Activated CD8-positive, alpha-beta memory T cell treated with anti-CD3 and anti-CD28 coated beads for 36 hours (primary cell): ENCODE results near the gene ZDHHC14. TPM values are rescaled to one million over a fixed set of nuclear protein-coding genes. Genes with fewer than 3 reads are reported as not detected.
"Not testable (repeated sequence)": the region's sequence is repeated elsewhere in the genome, so short reads cannot be mapped to it uniquely, and the experiment has no call there.

ENCODE experiments used
- CTCF ChIA-PET: fragments of 350-600 bp; sonication (Branson Sonifier 250); formaldehyde crosslinking; loops from one replicate; lab custom pipeline; 2021; ENCODE audit warnings: antibody characterized with exemption; lab: Charles Lee
- POLR2A ChIA-PET: fragments of 350-600 bp; sonication (Branson Sonifier 250); formaldehyde crosslinking; loops from one replicate; lab custom pipeline; 2021; ENCODE audit warnings: antibody characterized with exemption; lab: Charles Lee
- total RNA-seq, 2 experiments: library from RNA; stranded (reverse); gene quantifications; one replicate each; pipeline ENCODE4 v1.2.3, GENCODE V29; 2021

ZDHHC14 gene
- total RNA-seq, 2 experiments from 2014 or later = 6.5 to 7.2 TPM

DNA sequence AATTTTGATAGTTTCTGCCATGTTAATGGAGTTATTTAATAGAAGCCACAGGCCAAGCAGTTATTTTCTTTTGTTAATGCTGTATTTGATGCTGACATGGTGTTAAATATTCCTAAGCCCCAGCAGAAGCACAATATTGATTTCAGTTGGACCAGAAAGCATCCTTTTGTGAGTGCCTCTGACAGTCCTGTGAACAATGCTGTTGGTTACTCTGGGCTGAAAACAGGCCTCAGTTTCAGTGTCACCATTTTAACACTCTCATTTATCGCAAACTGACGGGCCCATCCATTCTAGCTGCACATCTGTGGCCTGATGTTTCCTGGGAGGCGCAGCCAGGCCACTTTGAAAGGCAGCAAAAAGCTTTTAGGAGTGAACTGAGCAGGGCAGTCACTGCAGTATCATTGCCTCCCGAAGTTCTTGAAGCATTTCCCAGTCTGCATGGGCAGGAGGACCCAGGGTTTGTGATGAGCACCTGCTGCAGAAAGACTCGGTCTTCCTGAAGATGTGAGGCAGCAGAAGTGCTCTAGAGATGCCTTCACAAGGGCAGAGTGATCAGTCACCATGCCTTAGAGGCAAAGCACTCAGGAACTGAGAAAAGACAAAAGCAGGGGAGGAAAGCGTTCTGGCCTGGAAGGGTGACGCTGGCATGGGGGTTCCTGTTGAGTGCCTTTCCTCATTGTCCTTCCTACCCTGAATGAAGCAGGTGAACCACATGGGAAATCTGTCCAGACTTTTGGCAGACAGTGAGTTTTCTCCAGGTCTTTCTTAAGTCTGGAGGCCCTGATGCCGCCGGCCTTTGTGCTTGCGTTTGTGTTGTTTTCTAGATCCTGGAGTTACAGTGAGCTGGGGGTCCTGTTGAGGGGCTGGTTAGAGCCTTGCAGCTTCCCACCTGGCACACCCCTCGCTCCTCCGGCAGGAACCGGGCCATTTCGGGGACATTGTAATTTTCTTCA lies 74.0 kb downstream of the ZDHHC14 start:
- CTCF ChIA-PET = interaction anchor here (0.5 kb wide), 1 partner anchor 28 kb away, joined by 5 read pairs; no protein-coding TSS in a partner anchor
- POLR2A ChIA-PET = no interaction called here

DNA sequence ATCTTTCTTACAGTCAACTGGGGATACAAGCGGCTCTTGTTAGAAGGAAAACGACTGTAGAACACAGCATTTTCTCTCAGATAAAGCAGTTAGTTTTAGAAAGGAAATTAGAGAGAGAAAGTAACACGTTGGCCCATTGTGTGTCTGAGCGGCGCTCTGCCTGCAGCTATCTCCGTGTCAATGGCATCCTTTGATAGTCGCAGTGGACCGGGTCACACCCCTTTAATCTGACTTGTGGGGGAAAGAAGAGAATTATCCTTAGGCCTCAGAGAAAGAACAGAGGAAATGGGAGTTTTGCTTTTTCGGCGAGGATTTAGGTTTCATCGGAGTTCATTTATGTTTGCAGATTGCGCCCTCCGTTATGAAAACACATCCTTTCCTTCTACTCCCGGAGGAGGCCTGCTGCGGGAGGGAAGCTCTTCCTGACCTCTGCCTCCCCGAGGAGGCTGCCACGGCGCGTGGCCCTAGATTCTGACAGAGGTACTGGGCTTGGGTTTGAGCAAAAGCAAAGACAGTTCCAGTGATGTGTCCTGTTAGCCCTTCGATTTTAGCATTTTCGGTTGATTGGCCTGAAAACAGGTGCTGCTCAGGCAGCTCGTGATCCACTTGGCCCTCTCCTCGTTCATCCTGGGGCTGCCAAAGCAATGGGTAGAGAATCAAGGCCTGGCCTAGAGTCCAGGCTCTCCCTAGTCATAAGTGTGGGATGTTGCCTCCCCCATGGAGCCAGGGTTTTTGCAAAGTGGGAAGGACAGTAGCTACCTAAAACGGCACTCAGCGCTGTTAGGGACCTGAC lies 74.9 kb downstream of the ZDHHC14 start:
- CTCF ChIA-PET = no interaction called here
- POLR2A ChIA-PET = no interaction called here

GRCh38 chr6:157456524-157456829 lies 75.5 kb downstream of the ZDHHC14 start:
- ChIA-PET CTCF (no interaction called here), POLR2A (no interaction called here)

GRCh38 chr6:157457787-157458186 lies 76.8 kb downstream of the ZDHHC14 start:
- ChIA-PET POLR2A (no interaction called here), CTCF (no interaction called here)

- POLR2A ChIA-PET = interaction anchor here (0.5 to 0.8 kb wide), 3 partner anchors 16 to 341 kb away, joined by 3 to 4 read pairs (median 3); partner anchors contain the start of gene TMEM242
- CTCF ChIA-PET = interaction anchor here (0.7 kb wide), 1 partner anchor 127 kb away, joined by 3 read pairs; no protein-coding TSS in a partner anchor
Measured at GRCh38 chr6:157459327-157459726, 78.3 kb downstream of the ZDHHC14 start.

GRCh38 chr6:157460182-157460999 lies 79.4 kb downstream of the ZDHHC14 start:
- CTCF ChIA-PET = interaction anchor here (0.6 to 0.7 kb wide), 3 partner anchors 107 to 136 kb away, joined by 3 to 5 read pairs (median 3); no protein-coding TSS in a partner anchor
- POLR2A ChIA-PET = interaction anchor here (0.7 kb wide), 1 partner anchor 8 kb away, joined by 12 read pairs; no protein-coding TSS in a partner anchor

DNA sequence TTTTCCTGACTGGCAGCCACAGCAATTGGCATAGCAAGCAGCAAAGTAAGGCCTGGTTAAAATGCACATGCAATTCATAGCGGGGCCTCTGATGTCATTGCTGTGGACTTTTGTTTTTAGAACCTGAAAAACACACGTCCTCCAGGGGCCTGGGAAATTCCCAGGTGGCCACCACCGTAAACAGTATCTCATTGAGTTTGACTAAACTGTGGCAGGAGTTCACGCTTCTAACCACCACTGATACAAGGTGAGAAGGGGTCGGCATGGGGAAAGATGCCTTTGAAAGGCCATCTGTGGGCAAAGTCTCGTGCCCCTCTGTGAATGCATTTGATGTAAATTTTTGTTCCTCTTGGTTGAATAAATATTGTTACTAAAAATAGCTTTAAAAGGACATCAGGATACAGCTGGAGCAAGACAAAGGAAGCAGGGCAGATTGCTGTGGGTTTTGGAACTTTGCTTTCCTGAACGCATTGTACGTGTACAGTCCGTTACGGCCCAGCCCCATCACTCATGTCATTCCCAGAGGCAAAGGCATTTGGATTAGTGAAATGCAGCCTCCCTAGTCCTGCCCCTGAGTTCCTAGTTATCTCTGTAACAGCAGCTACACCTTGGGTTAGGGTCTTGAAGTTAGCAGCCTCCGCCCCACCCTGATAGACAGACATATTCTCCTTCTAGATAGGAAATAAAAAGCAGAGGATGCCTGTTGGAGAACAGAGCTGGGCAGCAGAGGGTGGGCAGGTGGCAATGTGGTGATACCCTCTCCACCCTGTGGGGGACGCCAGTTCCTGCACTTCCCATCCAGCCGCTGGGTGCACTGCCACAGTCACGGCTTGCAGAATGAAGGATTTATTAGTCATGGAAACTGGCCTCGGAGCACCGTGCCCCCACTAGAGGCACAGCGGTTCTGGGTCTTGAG lies 80.3 kb downstream of the ZDHHC14 start:
- ChIA-PET CTCF (interaction anchor here (0.6 kb wide), 1 partner anchor 106 kb away, joined by 5 read pairs; no protein-coding TSS in a partner anchor), POLR2A (no interaction called here)

GRCh38 chr6:157462956-157463742 lies 82.2 kb downstream of the ZDHHC14 start:
- ChIA-PET CTCF (no interaction called here), POLR2A (interaction anchor here (1.0 kb wide), 1 partner anchor 72 kb away, joined by 3 read pairs; no protein-coding TSS in a partner anchor)

DNA sequence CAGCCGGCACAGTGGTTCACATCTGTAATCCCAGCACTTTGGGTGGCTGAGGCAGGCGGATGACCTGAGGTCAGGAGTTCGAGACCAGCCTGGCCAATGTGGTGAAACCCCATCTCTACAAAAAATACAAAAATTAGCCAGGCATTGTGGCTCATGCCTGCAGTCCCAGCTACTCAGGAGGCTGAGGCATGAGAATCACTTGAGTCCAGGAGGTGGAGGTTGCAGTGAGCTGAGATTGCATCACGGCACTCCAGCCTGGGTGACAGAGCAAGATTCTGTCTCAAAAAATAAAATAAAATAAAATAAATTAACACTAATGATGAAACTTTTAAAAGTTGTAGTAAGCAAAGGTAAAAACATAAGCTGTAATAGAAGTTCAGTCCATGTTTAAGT lies 82.7 kb downstream of the ZDHHC14 start:
- CTCF ChIA-PET = not testable (repeated sequence)
- POLR2A ChIA-PET = interaction anchor here (1.0 kb wide), 1 partner anchor 72 kb away, joined by 3 read pairs; no protein-coding TSS in a partner anchor

DNA sequence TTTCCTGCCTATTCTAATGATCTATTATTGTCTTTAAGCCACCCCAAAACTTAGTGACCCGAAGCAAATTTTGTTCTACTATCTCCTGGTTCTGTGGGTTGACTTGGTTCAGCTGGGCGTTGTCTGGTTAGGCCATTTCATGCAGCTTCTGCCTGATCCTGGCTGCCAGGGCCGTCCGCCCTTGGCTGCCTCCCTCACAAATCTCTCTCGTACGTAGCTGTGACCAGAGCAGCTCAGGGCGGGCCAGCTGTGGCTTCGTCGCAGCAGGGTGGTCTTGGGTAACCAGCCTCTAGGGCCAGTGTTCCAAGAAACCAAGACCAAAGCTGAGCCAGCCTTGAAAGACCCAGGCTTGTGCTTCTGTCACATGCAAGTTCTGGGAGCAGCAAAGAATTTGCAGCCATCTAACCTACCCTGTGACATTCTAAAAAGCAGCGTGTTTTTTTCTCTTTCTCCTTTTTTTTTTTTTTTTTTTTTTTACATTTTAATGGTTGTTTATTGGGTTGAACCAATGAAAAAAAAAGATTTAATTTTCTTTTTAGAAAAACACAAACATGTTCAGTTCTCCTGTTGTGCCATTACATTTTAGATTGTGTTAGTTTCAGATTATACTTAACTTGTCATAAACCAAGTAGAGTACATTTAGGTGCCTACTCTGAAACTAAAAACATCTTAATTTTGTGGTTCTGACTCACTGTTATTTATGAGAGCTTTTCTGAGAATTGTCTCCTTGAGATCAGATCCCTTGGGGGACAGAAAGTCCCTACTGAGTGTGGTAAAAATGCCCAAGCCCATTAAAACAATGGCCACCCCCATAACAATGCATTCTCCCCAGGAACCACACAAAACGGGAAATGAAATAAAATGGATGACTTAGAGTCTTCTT lies 83.9 kb downstream of the ZDHHC14 start:
- CTCF ChIA-PET = interaction anchor here (0.5 kb wide), 1 partner anchor 78 kb away, joined by 3 read pairs; no protein-coding TSS in a partner anchor
- POLR2A ChIA-PET = no interaction called here

DNA sequence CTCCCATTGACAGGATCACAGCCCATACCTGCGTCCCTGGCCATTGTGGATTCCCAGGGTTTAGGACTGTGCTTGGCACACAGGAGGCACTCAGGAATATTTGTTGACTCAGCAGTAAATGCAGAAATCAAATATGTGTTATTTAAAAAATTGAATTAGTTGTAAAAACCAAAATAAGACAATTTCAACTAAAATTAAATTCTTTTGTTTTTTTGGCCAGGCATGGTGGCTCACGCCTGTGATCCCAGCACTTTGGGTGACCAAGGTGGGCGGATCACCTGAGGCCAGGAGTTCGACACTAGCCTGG lies 85.3 kb downstream of the ZDHHC14 start:
- ChIA-PET CTCF (no interaction called here), POLR2A (no interaction called here)

- CTCF ChIA-PET, POLR2A ChIA-PET: not testable (repeated sequence)
Measured at GRCh38 chr6:157467339-157467738, 86.3 kb downstream of the ZDHHC14 start.

DNA sequence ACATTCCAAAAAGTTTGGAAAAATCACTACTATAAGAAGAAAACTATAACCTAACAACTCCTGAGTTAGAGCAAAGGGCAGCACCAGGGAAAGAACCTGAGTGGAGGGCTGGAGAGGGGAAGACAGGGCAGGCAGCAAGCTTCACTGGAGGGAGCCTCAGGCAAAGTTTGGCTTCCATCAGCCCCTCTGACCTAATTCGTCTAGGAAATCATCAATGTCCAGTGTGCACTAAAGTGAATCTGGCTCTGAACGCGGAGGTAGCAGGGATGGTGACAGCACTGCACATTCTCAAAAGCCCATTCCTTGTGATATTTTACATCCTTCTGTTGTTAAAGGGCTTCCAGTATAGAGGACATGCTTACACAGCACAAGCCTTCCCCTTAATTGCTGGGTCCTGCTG lies 87.1 kb downstream of the ZDHHC14 start:
- ChIA-PET POLR2A (no interaction called here), CTCF (no interaction called here)

DNA sequence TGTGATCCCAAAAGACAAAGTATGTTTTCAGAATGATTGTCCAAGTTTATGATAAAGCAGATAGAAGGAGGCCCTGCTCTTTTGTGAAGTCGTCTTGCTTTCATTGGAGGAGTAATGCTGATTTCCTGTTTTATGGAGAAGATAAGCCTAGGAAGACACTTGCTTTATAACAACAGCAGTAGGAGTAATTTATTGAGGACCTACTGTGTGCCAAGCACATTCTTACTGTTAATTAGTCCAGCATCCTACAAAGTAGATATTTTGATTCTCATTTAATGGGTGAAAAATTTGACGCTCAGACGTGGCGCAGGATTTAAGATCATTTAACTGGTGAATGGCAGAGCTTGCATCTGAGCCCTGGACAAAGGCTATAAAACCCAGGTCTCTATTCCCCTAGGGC lies 87.6 kb downstream of the ZDHHC14 start:
- CTCF ChIA-PET = no interaction called here
- POLR2A ChIA-PET = no interaction called here

DNA sequence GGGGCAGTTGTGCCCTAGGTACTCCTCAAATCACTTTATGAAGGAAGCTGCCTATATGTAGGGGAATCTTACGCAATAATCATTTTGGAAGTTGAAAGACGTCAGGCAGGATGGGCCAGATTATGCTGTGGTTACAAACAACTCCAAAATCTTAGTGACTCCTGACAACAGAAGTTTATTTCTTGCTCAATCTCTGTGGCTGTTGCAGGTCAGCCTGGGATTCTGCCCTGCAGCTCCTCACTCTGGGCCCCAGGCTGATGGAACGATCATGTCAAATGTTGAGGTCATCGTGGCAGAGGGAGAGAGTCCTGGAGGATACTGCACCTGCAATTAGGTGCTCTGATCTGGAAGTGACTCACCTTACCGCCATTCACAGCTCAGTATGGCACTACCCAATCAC lies 88.4 kb downstream of the ZDHHC14 start:
- CTCF ChIA-PET = no interaction called here
- POLR2A ChIA-PET = no interaction called here

DNA sequence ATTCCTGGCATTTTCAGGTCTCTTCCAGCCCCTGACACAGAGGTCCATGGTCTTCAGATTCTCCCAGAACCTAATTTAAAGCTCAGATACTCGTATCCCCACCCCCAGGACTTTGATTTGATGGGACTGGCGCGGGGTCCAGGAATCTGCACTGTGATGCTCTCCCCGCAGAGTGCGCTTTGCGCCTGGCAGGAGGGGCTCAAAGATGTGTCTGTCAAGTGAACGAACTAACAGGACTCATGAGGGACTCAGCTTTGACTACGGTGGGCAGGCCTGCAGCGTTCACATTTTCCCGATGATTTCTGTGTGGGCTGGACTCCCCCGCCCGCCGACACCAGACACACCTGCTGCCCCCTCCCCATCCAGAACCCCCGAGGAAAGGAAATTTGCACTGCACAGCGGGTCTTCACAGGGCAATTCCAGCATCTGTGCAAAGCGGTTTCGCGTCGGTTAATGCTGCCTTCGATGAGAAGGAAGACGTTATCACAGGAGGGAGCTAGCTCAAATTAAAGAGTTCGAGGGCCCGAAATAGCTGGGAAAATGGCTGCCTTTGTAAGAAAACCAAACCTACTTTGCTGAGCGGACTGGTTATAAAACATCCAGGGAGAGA lies 90.2 kb downstream of the ZDHHC14 start:
- CTCF ChIA-PET = no interaction called here
- POLR2A ChIA-PET = interaction anchor here (0.6 kb wide), 1 partner anchor 1277 kb away, joined by 3 read pairs; no protein-coding TSS in a partner anchor
